ENCODE measurements around the gene EREG.

Gene EREG

DNA sequence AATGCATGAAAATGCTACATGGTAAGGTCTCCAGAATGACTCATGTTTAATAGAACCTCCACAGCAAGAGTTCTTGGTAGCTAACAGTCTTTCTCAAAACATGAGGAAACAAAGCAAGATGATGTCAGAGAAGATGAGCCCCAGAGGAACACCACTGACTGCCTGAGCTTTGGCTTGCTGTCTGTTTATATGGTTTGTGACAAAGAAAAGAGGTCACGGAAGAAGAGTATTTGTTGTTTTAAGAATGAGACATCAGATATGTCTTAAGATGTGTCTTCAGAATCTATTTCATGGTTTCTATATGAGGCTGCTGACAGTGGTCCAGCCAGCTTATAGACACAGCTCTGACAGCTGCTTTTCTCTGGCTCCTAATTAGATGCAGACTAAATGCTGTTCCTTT is 61.2 kb downstream of the EREG start:
- DNase-seq (ENCODE audit: low spot score) = no peak

DNA sequence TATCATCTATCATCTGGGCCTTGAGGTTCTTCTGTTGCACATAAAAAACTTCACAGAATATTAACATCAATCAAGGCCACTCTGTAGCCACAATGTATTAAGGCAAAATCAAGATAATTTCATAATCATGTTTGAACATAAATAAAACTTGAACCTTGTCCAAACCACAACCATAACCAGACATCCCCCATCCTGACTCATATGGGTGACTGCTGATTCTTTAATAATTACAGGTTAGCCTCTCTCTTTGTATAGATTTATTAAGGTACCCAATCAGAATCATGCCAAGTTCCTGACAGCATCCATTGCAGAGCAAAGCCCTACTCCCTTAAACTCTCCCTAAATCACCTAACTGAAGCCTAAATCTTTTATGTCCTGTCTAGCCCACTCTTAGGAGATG is 63.3 kb downstream of the EREG start:
- DNase-seq (ENCODE audit: low spot score) = no peak

DNA sequence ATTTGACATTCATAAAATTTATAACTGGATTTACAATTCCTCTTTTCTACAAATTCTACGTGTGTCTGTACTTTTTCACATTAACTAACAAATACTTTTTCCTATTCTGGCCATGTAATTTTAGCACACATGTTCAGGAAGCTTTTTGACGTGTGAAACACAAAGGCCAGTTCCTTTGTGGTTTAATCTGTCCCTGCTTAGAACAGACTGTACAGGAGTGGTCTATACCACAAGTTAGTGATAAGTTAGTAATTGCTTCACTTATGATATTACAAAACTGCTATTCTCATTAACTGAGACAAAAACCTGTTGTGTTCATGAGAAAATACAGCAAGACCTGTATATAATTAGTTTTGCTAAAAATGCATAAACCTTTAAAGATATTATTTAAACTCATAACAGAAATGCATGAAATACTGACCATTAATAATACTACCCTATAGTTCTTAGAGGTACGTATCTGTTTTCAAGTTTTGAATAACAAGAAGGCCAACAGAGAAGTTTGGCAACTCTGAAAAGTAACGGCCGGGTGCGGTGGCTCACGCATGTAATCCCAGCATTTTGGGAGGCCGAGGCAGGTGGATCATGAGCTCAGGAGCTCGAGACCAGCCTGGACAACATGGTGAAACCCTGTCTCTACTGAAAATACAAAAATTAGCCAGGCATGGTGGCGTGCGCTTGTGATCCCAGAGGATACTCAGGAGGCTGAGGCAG is 66.3 kb downstream of the EREG start:
- DNase-seq (ENCODE audit: low spot score) = no peak

DNA sequence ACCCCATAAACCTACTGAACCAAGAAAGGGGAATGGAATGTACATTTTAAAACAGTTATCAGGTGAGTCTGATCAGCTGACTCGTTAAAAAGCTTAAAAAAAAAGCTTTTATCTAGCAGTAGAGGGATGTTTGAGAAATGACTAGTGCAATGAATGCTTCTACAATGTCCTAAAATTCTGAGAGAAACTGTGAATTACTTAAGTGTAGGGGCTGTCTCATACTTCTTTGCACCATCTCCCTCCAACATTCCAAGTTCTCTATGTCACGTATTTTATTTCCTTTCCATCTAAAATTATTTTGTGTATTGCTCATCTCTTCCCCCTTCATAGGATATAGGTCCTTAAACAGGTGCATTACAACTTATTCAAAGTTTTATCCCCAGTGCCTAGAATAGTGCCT is 68.1 kb downstream of the EREG start:
- no peak for DNase-seq (ENCODE audit: low spot score)

DNA sequence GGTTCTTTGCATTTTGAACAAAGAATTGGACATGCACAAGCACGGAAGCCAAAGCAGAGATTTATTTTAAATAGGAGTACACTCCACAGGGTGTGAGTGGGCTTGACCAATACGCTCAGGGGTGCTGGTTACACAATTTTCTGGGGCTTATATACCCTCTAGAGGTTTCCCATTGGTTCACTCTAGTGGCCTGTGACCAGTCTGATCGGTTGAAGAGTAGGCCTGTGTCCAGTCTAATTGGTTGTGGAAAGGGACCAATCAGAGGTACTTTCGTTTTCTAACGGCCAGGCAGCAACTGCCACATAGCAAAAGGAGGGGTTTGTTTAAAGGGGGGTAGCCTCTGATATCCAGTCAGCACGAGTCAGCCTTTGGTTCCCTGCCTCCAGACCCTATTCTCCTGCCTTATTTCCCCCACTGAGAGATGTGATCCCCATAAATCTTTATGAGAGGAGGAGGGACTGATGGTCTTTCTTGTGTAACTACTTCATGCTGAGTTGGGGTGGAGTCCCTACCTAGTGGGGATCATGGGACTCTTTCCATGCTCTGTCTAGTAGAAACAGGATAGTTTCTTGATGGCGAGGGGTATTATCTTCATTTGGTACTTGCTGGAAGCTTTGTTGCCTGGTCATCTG is 68.7 kb downstream of the EREG start:
- DNase-seq (ENCODE audit: low spot score) = no peak

DNA sequence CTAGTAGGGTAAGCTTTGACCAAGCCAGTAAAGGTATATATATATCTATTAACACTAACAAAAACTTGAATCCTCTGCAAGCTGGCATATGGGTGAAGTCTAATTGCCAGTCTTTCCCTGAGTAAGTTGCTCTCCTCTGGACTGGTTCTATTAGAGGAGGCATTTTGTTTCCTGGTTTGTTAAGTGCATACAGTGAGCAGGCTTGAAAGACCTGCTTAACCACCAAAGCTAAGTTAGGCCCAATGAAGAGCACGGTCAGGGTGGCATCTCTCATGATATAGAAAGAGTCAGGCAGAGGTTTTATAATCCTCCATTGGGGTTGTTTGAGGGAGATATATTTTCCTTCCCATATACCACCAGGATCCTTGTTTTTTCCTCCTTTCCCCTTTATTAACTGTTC is 70.4 kb downstream of the EREG start:
- DNase-seq (ENCODE audit: low spot score) = no peak

DNA sequence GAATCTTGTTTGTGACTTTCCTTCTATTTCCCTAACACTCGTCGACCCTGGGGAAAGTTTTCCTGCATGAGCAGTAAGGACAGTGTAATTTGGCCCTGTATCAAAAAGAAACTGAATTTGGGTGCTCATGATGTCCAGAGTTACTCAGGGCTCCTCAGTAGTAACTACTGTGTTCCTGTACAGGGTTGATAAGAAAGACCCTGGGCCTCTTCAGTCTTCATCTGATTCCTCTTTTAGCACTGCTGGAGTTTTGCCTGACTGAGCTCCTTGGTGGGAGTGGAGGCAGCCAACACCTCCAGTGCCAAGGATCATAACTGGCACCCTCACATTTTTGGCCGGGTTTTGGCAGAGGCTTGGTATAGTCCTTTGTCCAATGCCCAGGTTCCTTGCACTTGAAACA is 72.9 kb downstream of the EREG start:
- DNase-seq (ENCODE audit: low spot score) = no peak
